HEK293T (cell line): ENCODE results near the gene PLK5.

Source experiments
- ARNT ChIP-seq: fragments of 450-650 bp; IDR thresholded peaks from 2 replicates; pipeline ENCODE4 v1.6.1; 2017; ENCODE audit warnings: mild to moderate bottlenecking
- ELF4 ChIP-seq: fragments of 450-650 bp; IDR thresholded peaks from 2 replicates; pipeline ENCODE4 v1.6.1; 2017; ENCODE audit warnings: antibody characterized with exemption
- FOXA1 ChIP-seq: fragments of 450-650 bp; IDR thresholded peaks from 2 replicates; pipeline ENCODE4 v1.6.1; 2016; ENCODE audit warnings: mild to moderate bottlenecking
- FOXK2 ChIP-seq: fragments of 450-650 bp; IDR thresholded peaks from 2 replicates; pipeline ENCODE4 v1.6.1; 2016; ENCODE audit warnings: mild to moderate bottlenecking
- FOXM1 ChIP-seq: fragments of 450-650 bp; IDR thresholded peaks from 2 replicates; pipeline ENCODE4 v1.6.1; 2017; ENCODE audit warnings: mild to moderate bottlenecking, borderline replicate concordance
- L3MBTL2 ChIP-seq: fragments of 450-650 bp; conservative IDR thresholded peaks from 2 replicates; pipeline ENCODE4 v1.6.1; 2016; ENCODE audit warnings: mild to moderate bottlenecking
- LEF1 ChIP-seq: fragments of 450-650 bp; IDR thresholded peaks from 2 replicates; pipeline ENCODE4 v1.6.1; 2017; ENCODE audit warnings: mild to moderate bottlenecking, borderline replicate concordance
- SP1 ChIP-seq: fragments of 450-650 bp; IDR thresholded peaks from 2 replicates; pipeline ENCODE4 v1.6.1; 2017

- no peak for TF ChIP-seq ARNT
- TF ChIP-seq FOXK2: no peak
- TF ChIP-seq SP1: no peak
- no peak for TF ChIP-seq ELF4
- TF ChIP-seq L3MBTL2: no peak
- TF ChIP-seq FOXA1: no peak
- TF ChIP-seq FOXM1: no peak
- no peak for TF ChIP-seq LEF1
Measured at GRCh38 chr19:1528596-1529429, 4.9 kb downstream of the PLK5 start.
